K562 (cell line): Measurements from ENCODE around the gene TSR2. TPM values are rescaled to one million over a fixed set of nuclear protein-coding genes. Genes with fewer than 3 reads are reported as not detected.

Experiments
- ATAC-seq: fragments of 200-7000 bp; cut with Tn5 transposase; 3 replicates; pipeline ENCODE4 v1.9.1; 2020; ENCODE audit warnings: moderate library complexity
- BruUV-seq: library from RNA; stranded (reverse); fragments of 400-500 nt; replicated peaks from 2 replicates; lab custom pipeline; 2021; lab: Mats Ljungman, UMichigan
- CTCF ChIA-PET: fragments of 300-600 bp; formaldehyde crosslinking; extraction: SDS; loops from one replicate; lab custom pipeline; 2021; ENCODE audit warnings: low intra/inter-chr PET ratio; lab: Yijun Ruan, JAX
- POLR2A ChIA-PET: fragments of 300-600, 350-650 bp; sonication (Branson Sonifier 250); formaldehyde crosslinking; extraction: SDS; loops from one replicate; lab custom pipeline; 2021; ENCODE audit warnings: antibody characterized with exemption, inconsistent platforms; lab: Yijun Ruan, JAX
- DNase-seq, 4 experiments: peaks; one replicate each; pipeline versions ENCODE4 v3.0.0 to v3.0.0-alpha.2; 2011 to 2018; ENCODE audit warnings: low spot score in 3 of 4, mixed read lengths in 3 of 4; ENCODE audit errors: extremely low read depth in 1 of 4
- FAIRE-seq: peaks from 2 replicates; lab custom pipeline; 2011; peaks lifted over from hg19 to GRCh38; lab: Jason Lieb, UNC
- H2AFZ ChIP-seq: 2 replicates; pipeline ENCODE4 v1.6.0; 2011; ENCODE audit warnings: low read depth, low read length, control low read depth, inconsistent platforms
- H3K27ac ChIP-seq: fragments of 200-600 bp; 3 replicates; pipeline ENCODE4 v1.8.0; 2011; ENCODE audit warnings: low read depth, mild to moderate bottlenecking, control low read depth, inconsistent platforms, low read length, moderate library complexity, mixed read lengths; ENCODE audit errors: extremely low read depth
- H3K27me3 ChIP-seq, 2 experiments: fragments of 300-600 bp in 1 of 2; 2 replicates in 1 of 2; 3 replicates in 1 of 2; pipeline versions ENCODE4 v1.6.0 to v1.8.0; 2011; ENCODE audit warnings: inconsistent platforms in 2 of 2, low read length in 2 of 2, mild to moderate bottlenecking in 1 of 2, mixed read lengths in 1 of 2, moderate library complexity in 1 of 2; ENCODE audit not compliant: control insufficient read depth in 2 of 2, insufficient read depth in 2 of 2
- H3K36me3 ChIP-seq: fragments of 300-600 bp; 3 replicates; pipeline ENCODE4 v1.8.0; 2011; ENCODE audit warnings: mild to moderate bottlenecking, low read length, inconsistent platforms; ENCODE audit not compliant: control insufficient read depth, insufficient read depth
- H3K4me1 ChIP-seq, 2 experiments: fragments of 200-600 bp in 1 of 2; replicated peaks in 1 of 2; 2 replicates in 1 of 2; 3 replicates in 1 of 2; pipeline versions ENCODE4 v1.5.1 to v1.8.0; 2011; ENCODE audit warnings: inconsistent platforms in 2 of 2, low read length in 2 of 2, mild to moderate bottlenecking in 1 of 2, mixed read lengths in 1 of 2, moderate library complexity in 1 of 2; ENCODE audit not compliant: control insufficient read depth in 2 of 2, insufficient read depth in 2 of 2
- H3K4me2 ChIP-seq: 2 replicates; pipeline ENCODE4 v1.6.1; 2011; ENCODE audit warnings: low read length, control low read depth, inconsistent platforms, mixed read lengths; ENCODE audit not compliant: insufficient read depth
- H3K4me3 ChIP-seq: fragments of 200-600 bp; sonication (generic), shearing (Covaris generic); 2 replicates; pipeline ENCODE4 v1.5.1; 2016; ENCODE audit warnings: control low read depth, inconsistent platforms
- H3K79me2 ChIP-seq: fragments of 200-600 bp; 3 replicates; pipeline ENCODE4 v1.8.0; 2011; ENCODE audit warnings: low read length, inconsistent platforms; ENCODE audit not compliant: control insufficient read depth, insufficient read depth
- H3K9ac ChIP-seq, 2 experiments: 2 replicates each; pipeline versions ENCODE4 v1.6.0 to v1.6.1; 2011; ENCODE audit warnings: low read depth in 2 of 2, low read length in 2 of 2, control low read depth in 1 of 2, inconsistent platforms in 1 of 2, mild to moderate bottlenecking in 1 of 2, mixed read lengths in 1 of 2; ENCODE audit not compliant: insufficient read depth in 1 of 2
- H3K9me1 ChIP-seq: one replicate; pipeline ENCODE4 v1.6.0; 2011; ENCODE audit warnings: inconsistent platforms, mild to moderate bottlenecking, low read length, moderate library complexity; ENCODE audit not compliant: control insufficient read depth, insufficient read depth
- H3K9me3 ChIP-seq: replicated peaks from 2 replicates; pipeline ENCODE4 v1.5.1; 2011; ENCODE audit warnings: low read depth, low read length, inconsistent platforms; ENCODE audit not compliant: control insufficient read depth, insufficient read depth
- H4K20me1 ChIP-seq: replicated peaks from 2 replicates; pipeline ENCODE4 v1.6.1; 2011; ENCODE audit warnings: low read length, inconsistent platforms, mixed read lengths; ENCODE audit not compliant: control insufficient read depth, insufficient read depth
- BCL6 ChIP-seq: fragments of 250-450 bp; sonication (Bioruptor Pico); IDR thresholded peaks from 2 replicates; pipeline ENCODE4 v1.4.0; 2020
- ZBTB34 ChIP-seq: fragments of 250-450 bp; sonication (Bioruptor Pico); IDR thresholded peaks from 2 replicates; pipeline ENCODE4 v1.8.0; 2021; ENCODE audit warnings: mild to moderate bottlenecking, moderate library complexity
- ZFP1 ChIP-seq: fragments of 450-650 bp; formaldehyde crosslinking; IDR thresholded peaks from 2 replicates; pipeline ENCODE4 v1.4.0; 2020; ENCODE audit warnings: mild to moderate bottlenecking, mixed read lengths
- WGBS: fragments of 100-300 bp; shearing (Covaris generic); methylation state at CpG from one replicate; pipeline ENCODE4 v1.1.6; 2016; ENCODE audit warnings: low coverage, mixed read lengths; ENCODE audit not compliant: insufficient coverage; ENCODE audit errors: missing lambda C conversion rate; 5-methylcytosine and 5-hydroxymethylcytosine counted together
- in situ Hi-C: fragments of 300-500 bp; cut with MboI; formaldehyde crosslinking; loops from 4 replicates; pipeline ENCODE4 v1.15.0; 2018; ENCODE audit warnings: inconsistent platforms, mixed read lengths
- intact Hi-C: fragments of 100-400 bp; cut with micrococcal nuclease; formaldehyde crosslinking; loops from 2 replicates; pipeline ENCODE4 v1.14.2; 2022
- polyA plus RNA-seq, 8 experiments: library from polyadenylated mRNA; depleted of rRNA in 4 of 8; stranded (reverse) in 5 of 8; unstranded in 3 of 8; fragments of >200 nt; fragmentation: Nextera tagmentation in 2 of 8; fragmentation: Illumina TruSeq in 1 of 8; extraction: Ambion mirVana in 2 of 8; extraction: Trizol in 1 of 8; gene quantifications; 2 replicates each; pipeline versions ENCODE4 v1.2.1 to v1.2.3, GENCODE V29; 2011 to 2014; ENCODE audit warnings: inconsistent platforms in 1 of 8, missing spikeins in 1 of 8
- total RNA-seq, 7 experiments: library from RNA; depleted of rRNA in 6 of 7; stranded (reverse); fragments of >200 nt in 6 of 7; fragmentation: Illumina TruSeq in 2 of 7; extraction: Trizol in 2 of 7; gene quantifications; 2 replicates each; pipeline versions ENCODE4 v1.2.1 to v1.2.3, GENCODE V29; 2011 to 2021; ENCODE audit warnings: low replicate concordance in 1 of 7

Gene TSR2
- total and polyA plus RNA-seq, 9 of the 15 experiments (the other 6 are each of a cell fraction or from before 2014, with no cell fraction given), result 8.6 to 50.0 (median 28.5) TPM

GRCh38 chrX:54413753-54414152, 26.5 kb upstream of the TSR2 start (continued):
- TF ChIP-seq ZBTB34, result no peak
- TF ChIP-seq, all 486 proteins: peak for 0

- no TSS peak for BruUV-seq
- no peak overlapping the region for H3K27ac ChIP-seq
- H3K9me1 ChIP-seq, result no peaks in the 10 kb centered on the region
- in situ Hi-C loops (no loop called here), intact Hi-C loops (no loop called here)
- H3K9ac ChIP-seq, result no peak overlapping the region
- ATAC-seq, result no peak
- no peak for DNase-seq
- no peak overlapping the region for H2AFZ ChIP-seq
- H3K79me2 ChIP-seq, result no peaks in the 10 kb centered on the region
- no peaks in the 10 kb centered on the region for H3K9me3 ChIP-seq
- no peaks in the 10 kb centered on the region for H3K36me3 ChIP-seq
- CTCF ChIA-PET, result no interaction called here
- TF ChIP-seq BCL6 (CRISPR knock-in tag), result peak; percentile 85; the same call in 1 of the 2 replicates
- TF ChIP-seq ZFP1, result no peak
- H3K4me1 ChIP-seq, result no peaks in the 10 kb centered on the region
- H4K20me1 ChIP-seq, result no peaks in the 10 kb centered on the region
- H3K4me2 ChIP-seq, result no peak overlapping the region
- POLR2A ChIA-PET, result no interaction called here
- WGBS, result 1% methylated on average over 11 of the region's 13 CpGs
- H3K27me3 ChIP-seq, result peaks cover 0 to 6% of the 10 kb centered on the region in 2 experiments; a peak in 2 of 5 replicates
- no peak for FAIRE-seq
- no peak overlapping the region for H3K4me3 ChIP-seq
These were observed 24.5 kb upstream of the TSR2 start for GRCh38 chrX:54415534-54416350.
